ENCODE results near the gene TBC1D10A.

Gene TBC1D10A

GRCh38 chr22:30320021-30320556 lies 6.7 kb downstream of the TBC1D10A start:
- DNase-seq (ENCODE audit: low read depth) = no peak

GRCh38 chr22:30318799-30319419 lies 7.8 kb downstream of the TBC1D10A start:
- DNase-seq (ENCODE audit: low read depth) = no peak

GRCh38 chr22:30317778-30318177 lies 9.0 kb downstream of the TBC1D10A start:
- DNase-seq (ENCODE audit: low read depth) = no peak

- DNase-seq (ENCODE audit: low read depth) = no peak
Observed at GRCh38 chr22:30315962-30316576, 10.7 kb downstream of the TBC1D10A start.

GRCh38 chr22:30314915-30315314 lies 11.8 kb downstream of the TBC1D10A start:
- DNase-seq (ENCODE audit: low read depth) = no peak

GRCh38 chr22:30313527-30314363 lies 13.0 kb downstream of the TBC1D10A start:
- DNase-seq (ENCODE audit: low read depth) = no peak

- no peak for DNase-seq (ENCODE audit: low read depth)
Observed at GRCh38 chr22:30312053-30312452, 14.7 kb downstream of the TBC1D10A start.

- no peak for DNase-seq (ENCODE audit: low read depth)
Observed at GRCh38 chr22:30310881-30311771, 15.6 kb downstream of the TBC1D10A start.

GRCh38 chr22:30309951-30310741 lies 16.6 kb downstream of the TBC1D10A start:
- DNase-seq (ENCODE audit: low read depth) = no peak

- no peak for DNase-seq (ENCODE audit: low read depth)
Observed at GRCh38 chr22:30308518-30309230, 18.1 kb downstream of the TBC1D10A start.

GRCh38 chr22:30308093-30308492 lies 18.6 kb downstream of the TBC1D10A start:
- DNase-seq (ENCODE audit: low read depth) = no peak

- DNase-seq (ENCODE audit: low read depth) = no peak
Observed at GRCh38 chr22:30307041-30307574, 19.6 kb downstream of the TBC1D10A start.

- no peak for DNase-seq (ENCODE audit: low read depth)
Observed at GRCh38 chr22:30306627-30307011, 20.1 kb downstream of the TBC1D10A start.

- no peak for DNase-seq (ENCODE audit: low read depth)
Observed at GRCh38 chr22:30305906-30306626, 20.7 kb downstream of the TBC1D10A start.

- DNase-seq (ENCODE audit: low read depth) = no peak
Observed at GRCh38 chr22:30305519-30305905, 21.2 kb downstream of the TBC1D10A start.

GRCh38 chr22:30304495-30305244 lies 22.1 kb downstream of the TBC1D10A start:
- no peak for DNase-seq (ENCODE audit: low read depth)

- DNase-seq (ENCODE audit: low read depth) = no peak
Observed at GRCh38 chr22:30302810-30303138, 24.0 kb downstream of the TBC1D10A start.

GRCh38 chr22:30301995-30302809 lies 24.5 kb downstream of the TBC1D10A start:
- no peak for DNase-seq (ENCODE audit: low read depth)
